Panc1 (cell line): ENCODE measurements around the gene ERO1B.

ENCODE experiments used
- CTCF ChIP-seq: fragments of 450-650 bp; IDR thresholded peaks from 2 replicates; pipeline ENCODE4 v1.5.1; 2017; ENCODE audit warnings: mild to moderate bottlenecking
- REST ChIP-seq, 2 experiments: IDR thresholded peaks; 2 replicates each; pipeline ENCODE4 v1.6.1; 2011 to 2012; ENCODE audit warnings: low read depth in 2 of 2, control low read depth in 1 of 2, low read length in 1 of 2, mild to moderate bottlenecking in 1 of 2, moderate library complexity in 1 of 2; ENCODE audit not compliant: insufficient read depth in 1 of 2
- SIN3A ChIP-seq: IDR thresholded peaks from 2 replicates; pipeline ENCODE4 v1.6.1; 2012; ENCODE audit warnings: low read depth, mild to moderate bottlenecking, low read length, moderate library complexity, borderline replicate concordance; ENCODE audit not compliant: insufficient read depth
- TCF7L2 ChIP-seq: IDR thresholded peaks from 2 replicates; pipeline ENCODE4 v1.6.1; 2011; ENCODE audit warnings: mild to moderate bottlenecking, low read depth, low read length, inconsistent platforms

- TF ChIP-seq SIN3A (no peak), CTCF (no peak), REST (IDR thresholded peaks at IDR 0.05; ENCODE audit: insufficient read depth in 1 of 2, low read depth in 2 of 2, low read length in 1 of 2) (no peak), TCF7L2 (no peak)
Measured at GRCh38 chr1:236222632-236223031, 59.1 kb downstream of the ERO1B start.
